ENCODE measurements around the gene STEAP1.
A peak's percentile ranks its signal among the peaks of the same experiment; 100 is the strongest.

STEAP1 gene

DNA sequence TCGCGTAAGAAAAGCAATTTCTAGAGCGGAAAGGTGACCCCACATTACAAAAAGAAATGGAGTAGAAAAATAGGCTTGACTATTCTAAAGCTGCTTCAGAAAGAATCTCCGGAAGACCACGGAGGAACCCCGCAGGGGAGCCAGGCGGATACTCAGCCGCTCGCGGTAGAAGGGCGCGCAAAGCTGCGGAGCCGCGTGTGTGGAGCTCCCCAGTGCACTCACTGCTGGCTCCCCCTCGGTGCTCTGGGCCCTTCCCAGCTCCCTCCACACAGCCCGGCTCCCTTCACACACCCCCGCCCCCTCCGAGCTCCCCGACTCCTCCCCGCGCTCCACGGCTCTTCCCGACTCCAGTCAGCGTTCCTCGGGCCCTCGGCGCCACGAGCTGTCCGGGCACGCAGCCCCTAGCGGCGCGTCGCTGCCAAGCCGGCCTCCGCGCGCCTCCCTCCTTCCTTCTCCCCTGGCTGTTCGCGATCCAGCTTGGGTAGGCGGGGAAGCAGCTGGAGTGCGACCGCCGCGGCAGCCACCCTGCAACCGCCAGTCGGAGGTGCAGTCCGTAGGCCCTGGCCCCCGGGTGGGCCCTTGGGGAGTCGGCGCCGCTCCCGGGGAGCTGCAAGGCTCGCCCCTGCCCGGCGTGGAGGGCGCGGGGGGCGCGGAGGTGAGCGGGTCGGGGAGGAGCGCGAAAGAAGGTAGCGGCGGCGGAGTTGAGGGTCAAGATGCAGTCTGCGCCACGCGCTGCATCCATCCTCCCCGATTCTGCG lies 57.3 kb downstream of the STEAP1 start, which contains the start of gene STEAP2:
STEAP2 (plus strand) TSS at position 350 of the 758 bp plus-strand sequence. CDS start 13,343 bp downstream, outside the sequence.
- peak; percentile 92 for DNase-seq (ENCODE audit: low read depth)

DNA sequence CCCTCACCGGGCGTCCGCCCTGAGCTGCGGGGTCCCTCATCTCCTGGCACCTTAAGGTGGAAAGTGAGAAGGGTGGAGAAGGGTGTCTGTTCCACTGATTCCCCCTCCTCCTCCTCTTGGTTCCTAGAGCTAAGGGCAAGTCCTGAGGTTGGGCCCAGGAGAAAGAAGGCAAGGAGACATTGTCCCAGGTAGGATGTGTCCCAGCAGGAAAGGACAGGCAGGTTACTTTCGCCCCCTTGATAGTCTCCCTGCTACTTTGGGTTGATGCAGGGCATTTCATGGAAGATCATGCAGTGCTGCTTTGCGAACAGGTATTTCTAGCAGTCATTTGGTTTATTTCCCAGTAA lies 57.9 kb downstream of the STEAP1 start:
- DNase-seq (ENCODE audit: low read depth), result no peak

DNA sequence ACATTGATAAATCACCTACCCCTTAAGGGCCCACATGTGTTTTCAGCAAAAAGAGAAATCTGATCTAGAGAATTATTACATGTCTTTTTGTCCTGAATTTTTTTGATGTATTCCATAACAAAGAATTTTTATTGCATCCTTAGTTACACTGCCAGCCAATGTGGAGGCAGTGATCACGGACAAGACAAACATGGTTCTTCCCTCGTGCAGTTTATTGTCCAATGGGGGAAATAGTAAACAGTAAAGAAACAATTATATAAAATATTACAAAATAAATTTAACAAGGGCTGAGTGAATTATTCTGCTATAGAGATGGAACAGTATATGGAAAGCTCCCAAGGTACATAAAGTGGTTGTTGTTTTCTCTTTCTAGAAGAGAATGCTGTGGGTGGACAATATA lies 59.3 kb downstream of the STEAP1 start:
- no peak for DNase-seq (ENCODE audit: low read depth)
